ENCODE measurements around the gene POLA2.

Gene POLA2

GRCh38 chr11:65305501-65306268 lies 43.9 kb downstream of the POLA2 start:
- ATAC-seq = no peak
- TF ChIP-seq ZNF70 (CRISPR knock-in tag; IDR thresholded peaks at IDR 0.05) (no peak), TSHZ2 (CRISPR knock-in tag; IDR thresholded peaks at IDR 0.05) (no peak), ESRRG (CRISPR knock-in tag; IDR thresholded peaks at IDR 0.05) (no peak), PPARA (CRISPR knock-in tag; IDR thresholded peaks at IDR 0.05; ENCODE audit: borderline replicate concordance) (no peak), CSDC2 (CRISPR knock-in tag; IDR thresholded peaks at IDR 0.05) (no peak), CREB5 (CRISPR knock-in tag; IDR thresholded peaks at IDR 0.05; ENCODE audit: low read depth) (no peak), CSRNP3 (CRISPR knock-in tag; IDR thresholded peaks at IDR 0.05) (no peak), ZNF565 (CRISPR knock-in tag; conservative IDR thresholded peaks at IDR 0.05; ENCODE audit: low read depth) (no peak), GLIS3 (CRISPR knock-in tag; IDR thresholded peaks at IDR 0.05) (no peak), ZC3H10 (CRISPR knock-in tag; IDR thresholded peaks at IDR 0.05) (no peak), PATZ1 (CRISPR knock-in tag; IDR thresholded peaks at IDR 0.05; ENCODE audit: borderline replicate concordance) (no peak), ARNTL (CRISPR knock-in tag; IDR thresholded peaks at IDR 0.05; ENCODE audit: borderline replicate concordance, low read depth) (no peak), ZFP30 (CRISPR knock-in tag; IDR thresholded peaks at IDR 0.05) (no peak), ZFP3 (CRISPR knock-in tag; IDR thresholded peaks at IDR 0.05) (no peak), SNAI2 (CRISPR knock-in tag; IDR thresholded peaks at IDR 0.05) (no peak), TCF4 (CRISPR knock-in tag; IDR thresholded peaks at IDR 0.05; ENCODE audit: borderline replicate concordance) (no peak), ISL1 (CRISPR knock-in tag; IDR thresholded peaks at IDR 0.05) (no peak), TOX (CRISPR knock-in tag; IDR thresholded peaks at IDR 0.05; ENCODE audit: borderline replicate concordance) (no peak), POU6F1 (CRISPR knock-in tag; IDR thresholded peaks at IDR 0.05; ENCODE audit: borderline replicate concordance, low read depth) (no peak)

- TF ChIP-seq ZFP3 (CRISPR knock-in tag; IDR thresholded peaks at IDR 0.05) (peak; percentile 98), POU6F1 (CRISPR knock-in tag; IDR thresholded peaks at IDR 0.05; ENCODE audit: borderline replicate concordance, low read depth) (no peak)
- no peak for ATAC-seq
These were observed 45.8 kb downstream of the POLA2 start for GRCh38 chr11:65307298-65308229.

Data from SK-N-SH treated with all-trans-retinoic acid at 6 μM for 48 hours (cell line).